Keratinocyte (primary cell): ENCODE data around the gene PIGC. TPM values are rescaled to one million over a fixed set of nuclear protein-coding genes. Genes with fewer than 3 reads are reported as not detected.
A peak's percentile ranks its signal among the peaks of the same experiment; 100 is the strongest.
"Not testable (repeated sequence)": the region's sequence is repeated elsewhere in the genome, so short reads cannot be mapped to it uniquely, and the experiment has no call there.

Experiments used
- DNase-seq: peaks from one replicate; pipeline ENCODE4 v3.0.0-alpha.2; 2011; ENCODE audit warnings: low read depth, missing footprints, low spot score
- FAIRE-seq: peaks from 2 replicates; lab custom pipeline; 2011; peaks lifted over from hg19 to GRCh38; lab: Jason Lieb, UNC
- H2AFZ ChIP-seq: 2 replicates; pipeline ENCODE4 v1.6.0; 2012; ENCODE audit warnings: low read length, control low read depth, inconsistent platforms; ENCODE audit not compliant: control insufficient read depth
- H3K27ac ChIP-seq: 2 replicates; pipeline ENCODE4 v1.5.1; 2011; ENCODE audit warnings: low read length; ENCODE audit not compliant: control insufficient read depth, insufficient read depth
- H3K27me3 ChIP-seq: 3 replicates; pipeline ENCODE4 v1.6.0; 2011; ENCODE audit warnings: low read length; ENCODE audit not compliant: control insufficient read depth, insufficient read depth; ENCODE audit errors: extremely low read depth
- H3K36me3 ChIP-seq, 2 experiments: 2 replicates in 1 of 2; 3 replicates in 1 of 2; pipeline ENCODE4 v1.5.1; 2011; ENCODE audit warnings: low read length in 2 of 2, mild to moderate bottlenecking in 1 of 2; ENCODE audit not compliant: control insufficient read depth in 2 of 2, insufficient read depth in 2 of 2; ENCODE audit errors: extremely low read depth in 1 of 2
- H3K4me1 ChIP-seq: 3 replicates; pipeline ENCODE4 v1.5.1; 2011; ENCODE audit warnings: low read length; ENCODE audit not compliant: control insufficient read depth, insufficient read depth; ENCODE audit errors: extremely low read depth
- H3K4me2 ChIP-seq: 3 replicates; pipeline ENCODE4 v1.6.0; 2011; ENCODE audit warnings: low read depth, low read length; ENCODE audit not compliant: control insufficient read depth, insufficient read depth; ENCODE audit errors: extremely low read depth
- H3K4me3 ChIP-seq, 3 experiments: fragments of 200-600 bp in 1 of 3; sonication (generic) in 1 of 3; 2 replicates in 2 of 3; 3 replicates in 1 of 3; pipeline ENCODE4 v1.5.1; 2011 to 2016; ENCODE audit warnings: low read length in 3 of 3, mild to moderate bottlenecking in 3 of 3, control low read depth in 2 of 3, inconsistent platforms in 1 of 3, low read depth in 1 of 3, mixed read lengths in 1 of 3, mixed run types in 1 of 3, moderate library complexity in 1 of 3; ENCODE audit not compliant: control insufficient read depth in 2 of 3, insufficient read depth in 2 of 3; ENCODE audit errors: extremely low read depth in 1 of 3
- H3K79me2 ChIP-seq: 2 replicates; pipeline ENCODE4 v1.6.0; 2012; ENCODE audit warnings: low read length; ENCODE audit not compliant: control insufficient read depth, insufficient read depth
- H3K9ac ChIP-seq: 3 replicates; pipeline ENCODE4 v1.6.0; 2011; ENCODE audit warnings: low read length; ENCODE audit not compliant: control insufficient read depth, insufficient read depth; ENCODE audit errors: extremely low read depth
- H3K9me1 ChIP-seq: 3 replicates; pipeline ENCODE4 v1.6.0; 2011; ENCODE audit warnings: low read length; ENCODE audit not compliant: control insufficient read depth, insufficient read depth; ENCODE audit errors: extremely low read depth
- H3K9me3 ChIP-seq: 2 replicates; pipeline ENCODE4 v1.5.1; 2012; ENCODE audit warnings: low read depth, low read length; ENCODE audit not compliant: control insufficient read depth
- H4K20me1 ChIP-seq: 3 replicates; pipeline ENCODE4 v1.6.0; 2011; ENCODE audit warnings: low read length; ENCODE audit not compliant: control insufficient read depth, insufficient read depth; ENCODE audit errors: extremely low read depth
- EZH2 ChIP-seq: IDR thresholded peaks from one replicate; pipeline ENCODE4 v1.6.1; 2012; ENCODE audit warnings: inconsistent platforms, mild to moderate bottlenecking, low read length, moderate library complexity
- dilution Hi-C: fragments of 300-500 bp; cut with MboI; formaldehyde crosslinking; loops from one replicate; pipeline ENCODE4 v1.7.0; 2020; ENCODE audit warnings: low sequenced_read_pairs; ENCODE audit not compliant: extremely low pct_ligation_motif_present
- polyA plus RNA-seq, 5 experiments: library from polyadenylated mRNA; depleted of rRNA in 3 of 5; stranded (reverse) in 3 of 5; stranded (forward) in 1 of 5; unstranded in 1 of 5; fragments of >200 nt; gene quantifications; 1 replicate in 1 of 5; 2 replicates in 3 of 5; 3 replicates in 1 of 5; pipeline versions ENCODE4 v1.2.1 to v1.2.3, GENCODE V29; 2011 to 2012; ENCODE audit warnings: missing spikeins in 2 of 5, low read depth in 1 of 5, low replicate concordance in 1 of 5
- TF ChIP-seq, protein P1 (sequence below), 3 experiments: IDR thresholded peaks in 1 of 3; conservative IDR thresholded peaks in 1 of 3; optimal IDR thresholded peaks in 1 of 3; 2 replicates in 2 of 3; 3 replicates in 1 of 3; pipeline versions ENCODE3 to v1.5.1; 2011; ENCODE audit warnings: low read length in 3 of 3, mild to moderate bottlenecking in 3 of 3, moderate library complexity in 2 of 3, control low read depth in 1 of 3, inconsistent platforms in 1 of 3; ENCODE audit not compliant: insufficient read depth in 2 of 3; ENCODE audit errors: extremely low read depth in 1 of 3

Gene PIGC
- polyA plus RNA-seq, 1 donor (not counting 4 experiments of a cell fraction or from before 2014, with no cell fraction given): 21.6 TPM

DNA sequence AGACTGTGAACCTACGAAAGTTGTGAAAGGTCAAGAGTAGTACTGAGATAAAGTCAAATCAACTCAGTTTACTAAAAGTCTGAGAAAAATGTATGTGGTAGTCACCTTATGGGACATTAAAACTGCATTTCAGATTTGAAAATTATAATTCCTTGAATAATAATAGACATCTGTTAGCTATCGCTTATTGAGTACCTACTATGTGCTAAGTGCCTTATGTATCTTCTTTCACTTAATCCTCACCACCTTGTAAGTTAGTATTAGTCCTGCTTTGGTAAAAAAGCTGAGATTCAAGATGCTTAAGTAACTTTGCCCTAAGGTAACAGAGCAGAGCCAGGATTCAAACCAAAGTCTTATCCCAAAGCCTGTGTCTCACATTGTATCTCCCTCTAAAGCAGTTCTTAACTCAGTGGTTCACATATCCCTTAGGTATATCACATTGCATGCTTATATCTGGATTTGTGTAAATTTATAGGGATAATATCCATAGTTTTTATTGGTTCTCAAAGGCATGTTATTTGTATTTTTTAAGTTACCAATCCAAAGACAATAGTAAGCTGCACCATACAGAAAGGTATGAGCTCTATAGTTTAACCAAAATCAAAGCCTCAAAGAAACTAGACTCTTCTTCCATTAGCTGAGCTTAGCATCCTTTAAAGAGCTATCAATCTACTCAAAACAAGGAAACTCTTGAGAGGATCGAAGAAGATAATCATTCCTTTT, 865 bp downstream of the PIGC start:
- TF ChIP-seq EZH2: no peak
- TF ChIP-seq, protein P1, sequence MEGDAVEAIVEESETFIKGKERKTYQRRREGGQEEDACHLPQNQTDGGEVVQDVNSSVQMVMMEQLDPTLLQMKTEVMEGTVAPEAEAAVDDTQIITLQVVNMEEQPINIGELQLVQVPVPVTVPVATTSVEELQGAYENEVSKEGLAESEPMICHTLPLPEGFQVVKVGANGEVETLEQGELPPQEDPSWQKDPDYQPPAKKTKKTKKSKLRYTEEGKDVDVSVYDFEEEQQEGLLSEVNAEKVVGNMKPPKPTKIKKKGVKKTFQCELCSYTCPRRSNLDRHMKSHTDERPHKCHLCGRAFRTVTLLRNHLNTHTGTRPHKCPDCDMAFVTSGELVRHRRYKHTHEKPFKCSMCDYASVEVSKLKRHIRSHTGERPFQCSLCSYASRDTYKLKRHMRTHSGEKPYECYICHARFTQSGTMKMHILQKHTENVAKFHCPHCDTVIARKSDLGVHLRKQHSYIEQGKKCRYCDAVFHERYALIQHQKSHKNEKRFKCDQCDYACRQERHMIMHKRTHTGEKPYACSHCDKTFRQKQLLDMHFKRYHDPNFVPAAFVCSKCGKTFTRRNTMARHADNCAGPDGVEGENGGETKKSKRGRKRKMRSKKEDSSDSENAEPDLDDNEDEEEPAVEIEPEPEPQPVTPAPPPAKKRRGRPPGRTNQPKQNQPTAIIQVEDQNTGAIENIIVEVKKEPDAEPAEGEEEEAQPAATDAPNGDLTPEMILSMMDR (optimal IDR thresholded peaks at IDR 0.05 in 1 of 3, IDR thresholded peaks at IDR 0.05 in 1 of 3, conservative IDR thresholded peaks at IDR 0.05 in 1 of 3; ENCODE audit: extremely low read depth in 1 of 3, insufficient read depth in 2 of 3, low read length in 3 of 3): no peak
- peak overlapping the region; percentile 66 to 88 (median 87) for H3K4me3 ChIP-seq
- peaks cover 5% of the 10 kb centered on the region for H3K4me1 ChIP-seq
- H3K79me2 ChIP-seq: peaks cover 22% of the 10 kb centered on the region
- H3K9me3 ChIP-seq: no peaks in the 10 kb centered on the region
- no peak for DNase-seq
- FAIRE-seq: no peak
- H4K20me1 ChIP-seq: no peaks in the 10 kb centered on the region
- no peak overlapping the region for H2AFZ ChIP-seq
- dilution Hi-C loops: no loop called here
- no peaks in the 10 kb centered on the region for H3K27me3 ChIP-seq
- no peaks in the 10 kb centered on the region for H3K9me1 ChIP-seq
- H3K4me2 ChIP-seq: peak overlapping the region; percentile 78
- peaks cover 4 to 11% of the 10 kb centered on the region in 2 experiments for H3K36me3 ChIP-seq
- H3K9ac ChIP-seq: peak overlapping the region; percentile 91
- H3K27ac ChIP-seq: peak overlapping the region; percentile 83

DNA sequence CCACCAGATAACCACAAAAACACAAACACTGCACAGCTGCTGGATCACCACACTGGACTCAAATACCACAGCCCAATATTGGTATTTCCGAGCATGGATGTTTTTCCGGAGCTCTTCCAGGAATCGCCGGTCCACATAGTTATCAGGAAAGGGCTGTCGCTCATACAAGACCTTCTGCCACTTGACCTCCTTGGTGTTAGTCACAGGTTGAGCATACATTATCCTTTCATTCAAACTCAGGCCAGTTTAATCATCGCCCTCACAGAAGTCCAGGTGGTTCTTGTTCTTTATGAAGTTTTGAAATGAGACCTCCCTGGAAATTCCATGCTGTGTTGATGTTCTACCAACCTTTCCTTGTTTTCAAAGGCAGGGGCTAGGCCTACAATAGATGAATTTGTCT, 1.5 kb downstream of the PIGC start:
- TF ChIP-seq, protein P1 (optimal IDR thresholded peaks at IDR 0.05 in 1 of 3, IDR thresholded peaks at IDR 0.05 in 1 of 3, conservative IDR thresholded peaks at IDR 0.05 in 1 of 3; ENCODE audit: extremely low read depth in 1 of 3, insufficient read depth in 2 of 3, low read length in 3 of 3): no peak
- TF ChIP-seq EZH2: no peak
- dilution Hi-C loops: no loop called here
- no peak for DNase-seq
- H3K4me2 ChIP-seq: no peak overlapping the region
- H3K36me3 ChIP-seq: peaks cover 4 to 11% of the 10 kb centered on the region in 2 experiments
- H3K4me3 ChIP-seq: no peak overlapping the region
- no peaks in the 10 kb centered on the region for H3K9me3 ChIP-seq
- no peak overlapping the region for H3K9ac ChIP-seq
- H3K4me1 ChIP-seq: peaks cover 2% of the 10 kb centered on the region
- no peak overlapping the region for H3K27ac ChIP-seq
- H3K9me1 ChIP-seq: no peaks in the 10 kb centered on the region
- no peaks in the 10 kb centered on the region for H3K27me3 ChIP-seq
- H4K20me1 ChIP-seq: no peaks in the 10 kb centered on the region
- no peak for FAIRE-seq
- no peak overlapping the region for H2AFZ ChIP-seq
- peaks cover 22% of the 10 kb centered on the region for H3K79me2 ChIP-seq

DNA sequence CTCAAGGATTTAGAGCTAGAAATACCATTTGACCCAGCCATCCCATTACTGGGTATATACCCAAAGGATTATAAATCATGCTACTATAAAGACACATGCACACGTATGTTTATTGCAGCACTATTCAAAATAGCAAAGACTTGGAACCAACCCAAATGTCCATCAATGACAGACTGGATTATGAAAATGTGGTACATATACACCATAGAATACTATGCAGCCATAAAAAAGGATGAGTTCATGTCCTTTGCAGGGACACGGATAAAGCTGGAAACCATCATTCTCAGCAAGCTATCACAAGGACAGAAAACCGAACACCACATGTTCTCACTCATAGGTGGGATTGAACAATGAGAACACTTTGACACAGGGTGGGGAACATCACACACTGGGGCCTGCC, 6.7 kb downstream of the PIGC start:
- H3K27ac ChIP-seq, H3K9me1 ChIP-seq, H3K27me3 ChIP-seq, H3K4me1 ChIP-seq, H3K4me3 ChIP-seq, dilution Hi-C loops, H3K79me2 ChIP-seq, FAIRE-seq, H3K9me3 ChIP-seq, H4K20me1 ChIP-seq, H2AFZ ChIP-seq, H3K9ac ChIP-seq, DNase-seq, H3K4me2 ChIP-seq: not testable (repeated sequence)
- peaks cover 4 to 11% of the 10 kb centered on the region in 2 experiments for H3K36me3 ChIP-seq
